Measurements from ENCODE around the gene SLC7A4.

SLC7A4 gene, protein sequence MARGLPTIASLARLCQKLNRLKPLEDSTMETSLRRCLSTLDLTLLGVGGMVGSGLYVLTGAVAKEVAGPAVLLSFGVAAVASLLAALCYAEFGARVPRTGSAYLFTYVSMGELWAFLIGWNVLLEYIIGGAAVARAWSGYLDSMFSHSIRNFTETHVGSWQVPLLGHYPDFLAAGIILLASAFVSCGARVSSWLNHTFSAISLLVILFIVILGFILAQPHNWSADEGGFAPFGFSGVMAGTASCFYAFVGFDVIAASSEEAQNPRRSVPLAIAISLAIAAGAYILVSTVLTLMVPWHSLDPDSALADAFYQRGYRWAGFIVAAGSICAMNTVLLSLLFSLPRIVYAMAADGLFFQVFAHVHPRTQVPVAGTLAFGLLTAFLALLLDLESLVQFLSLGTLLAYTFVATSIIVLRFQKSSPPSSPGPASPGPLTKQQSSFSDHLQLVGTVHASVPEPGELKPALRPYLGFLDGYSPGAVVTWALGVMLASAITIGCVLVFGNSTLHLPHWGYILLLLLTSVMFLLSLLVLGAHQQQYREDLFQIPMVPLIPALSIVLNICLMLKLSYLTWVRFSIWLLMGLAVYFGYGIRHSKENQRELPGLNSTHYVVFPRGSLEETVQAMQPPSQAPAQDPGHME

DNA sequence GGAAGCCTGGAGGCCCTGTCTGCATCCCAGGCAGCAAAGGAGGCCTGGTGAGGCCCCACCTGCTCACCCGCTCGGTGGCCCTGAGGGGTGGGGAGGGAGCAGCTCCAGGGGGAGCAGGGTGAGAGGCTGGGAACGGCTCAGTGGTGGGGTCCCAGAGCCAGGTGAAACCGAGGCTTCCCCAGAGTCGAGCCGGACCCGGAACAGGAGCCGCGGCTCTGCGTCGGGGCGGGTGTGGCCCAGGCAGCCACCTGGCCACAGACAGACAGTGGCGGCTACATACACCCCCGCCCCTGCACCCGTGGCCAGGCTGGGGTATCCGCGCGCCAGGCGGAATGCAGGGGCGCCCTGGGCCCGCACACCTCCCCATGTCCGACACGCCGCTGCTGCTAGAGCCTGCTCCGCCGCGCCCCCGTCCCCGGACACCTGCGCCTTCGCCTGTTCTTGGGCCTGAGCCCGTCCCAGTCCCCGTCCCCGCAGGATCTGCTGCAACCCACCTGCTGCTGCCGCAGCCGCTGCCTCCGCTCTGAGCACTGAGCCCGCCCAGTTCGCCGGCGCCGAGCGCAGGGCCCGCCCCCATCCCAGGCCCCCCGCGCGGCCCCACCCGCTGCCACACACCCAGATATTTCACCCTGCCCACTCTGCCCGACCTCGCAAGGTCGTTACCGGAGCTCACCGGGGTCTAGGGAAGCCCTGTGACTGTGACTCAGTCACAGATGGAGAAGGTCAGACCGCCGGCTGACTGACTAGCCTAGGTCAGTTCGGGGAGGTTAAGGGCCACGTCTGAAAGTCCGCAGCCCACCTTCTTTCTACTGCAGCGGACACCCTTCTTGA lies at the start of gene SLC7A4:
Gene SLC7A4 (minus strand): TSS at position 525 of the 831 bp plus-strand sequence. CDS start 749 bp downstream, outside the sequence.
- TF ChIP-seq, protein P1, sequence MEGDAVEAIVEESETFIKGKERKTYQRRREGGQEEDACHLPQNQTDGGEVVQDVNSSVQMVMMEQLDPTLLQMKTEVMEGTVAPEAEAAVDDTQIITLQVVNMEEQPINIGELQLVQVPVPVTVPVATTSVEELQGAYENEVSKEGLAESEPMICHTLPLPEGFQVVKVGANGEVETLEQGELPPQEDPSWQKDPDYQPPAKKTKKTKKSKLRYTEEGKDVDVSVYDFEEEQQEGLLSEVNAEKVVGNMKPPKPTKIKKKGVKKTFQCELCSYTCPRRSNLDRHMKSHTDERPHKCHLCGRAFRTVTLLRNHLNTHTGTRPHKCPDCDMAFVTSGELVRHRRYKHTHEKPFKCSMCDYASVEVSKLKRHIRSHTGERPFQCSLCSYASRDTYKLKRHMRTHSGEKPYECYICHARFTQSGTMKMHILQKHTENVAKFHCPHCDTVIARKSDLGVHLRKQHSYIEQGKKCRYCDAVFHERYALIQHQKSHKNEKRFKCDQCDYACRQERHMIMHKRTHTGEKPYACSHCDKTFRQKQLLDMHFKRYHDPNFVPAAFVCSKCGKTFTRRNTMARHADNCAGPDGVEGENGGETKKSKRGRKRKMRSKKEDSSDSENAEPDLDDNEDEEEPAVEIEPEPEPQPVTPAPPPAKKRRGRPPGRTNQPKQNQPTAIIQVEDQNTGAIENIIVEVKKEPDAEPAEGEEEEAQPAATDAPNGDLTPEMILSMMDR (IDR thresholded peaks at IDR 0.05; ENCODE audit: control insufficient read depth, insufficient read depth, low read depth, low read length, missing control alignments): no peak
- DNase-seq (ENCODE audit: low read depth): no peak
- no peak within 1 kb of the TSS; the same call in 1 of the 2 replicates for H3K4me3 ChIP-seq (ENCODE audit: control insufficient read depth, low read depth, low read length)

- no peak overlapping the region for H3K4me3 ChIP-seq (ENCODE audit: control insufficient read depth, low read depth, low read length)
- no peak for DNase-seq (ENCODE audit: low read depth)
- TF ChIP-seq, protein P1 (IDR thresholded peaks at IDR 0.05; ENCODE audit: control insufficient read depth, insufficient read depth, low read depth, low read length, missing control alignments): no peak
Observed at GRCh38 chr22:21080435-21081137, 48.2 kb upstream of the SLC7A4 start.

GRCh38 chr22:21079493-21079892 lies 47.1 kb upstream of the SLC7A4 start:
- no peak overlapping the region for H3K4me3 ChIP-seq (ENCODE audit: control insufficient read depth, low read depth, low read length)
- no peak for DNase-seq (ENCODE audit: low read depth)
- TF ChIP-seq, protein P1 (IDR thresholded peaks at IDR 0.05; ENCODE audit: control insufficient read depth, insufficient read depth, low read depth, low read length, missing control alignments): no peak

GRCh38 chr22:21078916-21079315 lies 46.6 kb upstream of the SLC7A4 start:
- no peak overlapping the region for H3K4me3 ChIP-seq (ENCODE audit: control insufficient read depth, low read depth, low read length)
- TF ChIP-seq, protein P1 (IDR thresholded peaks at IDR 0.05; ENCODE audit: control insufficient read depth, insufficient read depth, low read depth, low read length, missing control alignments): no peak
- DNase-seq (ENCODE audit: low read depth): no peak

DNA sequence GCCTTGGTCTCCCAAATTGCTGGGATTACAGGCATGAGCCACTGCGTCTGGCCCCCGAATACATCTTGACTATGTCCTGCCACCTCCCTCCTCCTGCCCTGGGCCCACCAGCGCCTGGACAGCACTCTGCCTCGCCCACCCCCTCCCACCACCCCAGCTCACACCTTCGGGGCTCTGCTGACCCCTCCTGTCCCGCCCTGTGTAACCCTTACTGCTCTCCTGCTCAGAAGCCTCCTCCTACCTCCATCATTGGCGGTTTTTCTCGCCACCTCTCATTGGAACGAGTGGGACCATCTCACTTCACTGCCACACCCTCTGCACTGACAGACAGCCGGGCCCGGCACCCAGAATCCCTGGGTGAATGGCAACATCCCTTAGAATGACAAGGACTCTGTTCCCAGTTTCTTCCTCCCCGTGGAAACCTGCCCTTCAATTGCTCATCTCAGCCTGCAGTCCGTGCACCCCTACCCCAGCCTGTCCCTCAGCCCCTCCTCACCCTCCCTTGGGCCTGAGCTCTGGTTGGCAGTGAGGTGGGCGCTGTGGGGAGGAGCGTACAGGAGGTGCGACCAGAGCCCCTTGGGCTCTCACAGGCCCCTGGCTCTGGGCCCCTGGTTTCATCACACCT lies 45.6 kb upstream of the SLC7A4 start:
- DNase-seq (ENCODE audit: low read depth): no peak
- TF ChIP-seq, protein P1 (IDR thresholded peaks at IDR 0.05; ENCODE audit: control insufficient read depth, insufficient read depth, low read depth, low read length, missing control alignments): no peak
- H3K4me3 ChIP-seq (ENCODE audit: control insufficient read depth, low read depth, low read length): no peak overlapping the region
